ENCODE data around the gene SYF2.
"Not testable (repeated sequence)": the region's sequence is repeated elsewhere in the genome, so short reads cannot be mapped to it uniquely, and the experiment has no call there.

SYF2 gene

DNA sequence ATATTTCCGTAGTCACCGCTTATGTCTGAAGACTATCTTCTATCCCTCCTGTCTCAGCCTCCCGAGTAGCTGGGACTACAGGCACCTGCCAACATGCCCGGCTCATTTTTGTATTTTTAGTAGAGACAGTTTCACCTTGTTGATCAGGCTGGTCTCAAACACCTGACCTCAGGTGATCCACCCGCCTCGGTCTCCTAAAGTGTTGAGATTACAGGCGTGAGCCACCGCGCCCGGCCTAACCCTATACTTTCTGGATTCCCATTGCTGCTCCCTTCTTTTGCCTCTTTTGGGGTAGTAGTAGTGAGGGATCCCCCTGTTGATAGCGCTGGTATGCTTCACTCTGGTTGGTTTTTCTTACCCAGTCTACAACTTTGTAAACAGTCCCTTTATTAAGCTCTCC lies 5.7 kb upstream of the SYF2 start:
- no peak for DNase-seq (ENCODE audit: low read depth)
- TF ChIP-seq, protein P1, sequence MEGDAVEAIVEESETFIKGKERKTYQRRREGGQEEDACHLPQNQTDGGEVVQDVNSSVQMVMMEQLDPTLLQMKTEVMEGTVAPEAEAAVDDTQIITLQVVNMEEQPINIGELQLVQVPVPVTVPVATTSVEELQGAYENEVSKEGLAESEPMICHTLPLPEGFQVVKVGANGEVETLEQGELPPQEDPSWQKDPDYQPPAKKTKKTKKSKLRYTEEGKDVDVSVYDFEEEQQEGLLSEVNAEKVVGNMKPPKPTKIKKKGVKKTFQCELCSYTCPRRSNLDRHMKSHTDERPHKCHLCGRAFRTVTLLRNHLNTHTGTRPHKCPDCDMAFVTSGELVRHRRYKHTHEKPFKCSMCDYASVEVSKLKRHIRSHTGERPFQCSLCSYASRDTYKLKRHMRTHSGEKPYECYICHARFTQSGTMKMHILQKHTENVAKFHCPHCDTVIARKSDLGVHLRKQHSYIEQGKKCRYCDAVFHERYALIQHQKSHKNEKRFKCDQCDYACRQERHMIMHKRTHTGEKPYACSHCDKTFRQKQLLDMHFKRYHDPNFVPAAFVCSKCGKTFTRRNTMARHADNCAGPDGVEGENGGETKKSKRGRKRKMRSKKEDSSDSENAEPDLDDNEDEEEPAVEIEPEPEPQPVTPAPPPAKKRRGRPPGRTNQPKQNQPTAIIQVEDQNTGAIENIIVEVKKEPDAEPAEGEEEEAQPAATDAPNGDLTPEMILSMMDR (IDR thresholded peaks at IDR 0.05; ENCODE audit: control insufficient read depth, insufficient read depth, low read depth, low read length, missing control alignments), result no peak
- no peak overlapping the region for H3K4me3 ChIP-seq (ENCODE audit: control insufficient read depth, low read depth, low read length)

DNA sequence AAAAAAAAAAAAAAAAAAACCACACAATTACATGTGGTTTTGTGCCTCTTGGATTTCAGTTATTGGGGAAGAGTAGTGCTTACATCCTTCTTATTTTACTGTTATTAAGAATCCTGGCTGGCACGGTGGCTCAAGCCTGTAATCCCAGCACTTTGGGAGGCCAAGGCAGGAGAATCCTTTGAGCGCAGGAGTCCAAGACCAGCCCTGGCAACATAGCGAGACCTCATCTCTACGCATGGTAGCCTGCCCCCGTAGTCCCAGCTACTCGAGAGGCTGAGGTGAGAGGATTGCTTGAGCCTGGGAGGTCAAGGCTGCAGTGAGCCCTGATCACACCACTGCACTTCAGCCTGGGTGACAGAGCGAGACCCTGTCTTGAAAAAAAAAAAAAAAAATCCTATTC lies 4.0 kb upstream of the SYF2 start:
- H3K4me3 ChIP-seq (ENCODE audit: control insufficient read depth, low read depth, low read length); DNase-seq (ENCODE audit: low read depth): not testable (repeated sequence)

DNA sequence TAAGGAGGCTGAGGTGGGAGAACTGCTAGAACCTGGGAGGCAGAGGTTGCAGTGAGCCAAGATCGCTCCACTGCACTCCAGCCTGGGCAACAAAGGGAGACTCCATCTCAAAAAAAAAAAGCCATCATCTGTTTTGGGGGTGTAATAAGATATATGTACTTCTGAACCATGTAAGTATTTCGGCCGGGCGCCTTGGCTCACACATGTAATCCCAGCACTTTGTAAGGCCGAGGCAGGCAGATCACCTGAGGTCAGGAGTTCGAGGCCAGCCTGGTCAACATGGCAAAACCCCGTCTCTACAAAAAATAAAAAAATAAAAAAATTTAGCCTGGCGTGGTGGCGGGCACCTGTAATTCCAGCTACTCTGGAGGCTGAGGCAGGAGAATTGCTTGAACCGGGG lies 3.1 kb upstream of the SYF2 start:
- not testable (repeated sequence) for DNase-seq (ENCODE audit: low read depth); H3K4me3 ChIP-seq (ENCODE audit: control insufficient read depth, low read depth, low read length)

DNA sequence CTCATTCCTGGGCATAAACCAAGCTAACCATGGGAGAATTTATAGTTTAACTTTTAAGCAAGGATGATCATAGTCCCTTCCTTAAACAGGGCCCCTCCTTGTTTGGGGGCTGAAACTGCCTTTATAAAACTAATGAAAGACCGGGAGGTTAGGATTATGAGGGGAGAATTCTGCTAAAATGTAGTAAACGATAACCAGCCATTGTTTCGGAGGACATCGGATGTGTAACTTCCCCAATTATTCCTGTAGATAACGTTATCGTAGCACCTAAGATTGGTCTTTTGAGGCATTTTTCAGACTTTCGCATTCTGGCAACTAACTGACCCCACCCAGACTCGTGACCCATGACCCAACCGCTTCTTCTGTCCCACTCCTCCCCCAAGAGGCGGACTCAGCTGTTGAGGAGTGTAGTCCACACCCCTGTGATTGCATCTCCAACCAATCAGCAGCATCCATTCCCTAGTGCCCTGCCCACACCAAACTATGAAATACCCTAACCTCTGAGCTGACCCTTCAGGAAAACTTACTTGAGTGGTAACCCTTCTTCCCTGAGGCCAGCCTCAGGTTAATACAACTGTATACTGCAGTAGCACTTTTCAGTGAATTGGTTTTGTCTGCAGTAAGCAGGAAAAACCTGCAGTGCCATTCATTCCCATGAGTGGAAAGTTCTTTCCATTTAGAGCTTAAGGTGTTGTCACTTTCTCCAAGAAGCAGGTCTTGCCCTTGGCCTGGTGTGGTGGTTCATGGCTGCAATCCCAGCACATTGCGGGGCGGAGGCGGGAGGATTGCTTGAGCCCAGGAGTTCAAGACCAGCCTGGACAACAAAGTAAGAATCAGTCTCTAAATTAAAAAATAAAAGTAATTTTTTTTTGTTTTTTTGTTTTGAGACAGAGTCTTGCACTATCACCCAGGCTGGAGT lies 823 bp upstream of the SYF2 start:
- H3K4me3 ChIP-seq (ENCODE audit: control insufficient read depth, low read depth, low read length), result peak overlapping the region; percentile 87
- TF ChIP-seq, protein P1 (IDR thresholded peaks at IDR 0.05; ENCODE audit: control insufficient read depth, insufficient read depth, low read depth, low read length, missing control alignments), result no peak
- peak; percentile 57 for DNase-seq (ENCODE audit: low read depth)

DNA sequence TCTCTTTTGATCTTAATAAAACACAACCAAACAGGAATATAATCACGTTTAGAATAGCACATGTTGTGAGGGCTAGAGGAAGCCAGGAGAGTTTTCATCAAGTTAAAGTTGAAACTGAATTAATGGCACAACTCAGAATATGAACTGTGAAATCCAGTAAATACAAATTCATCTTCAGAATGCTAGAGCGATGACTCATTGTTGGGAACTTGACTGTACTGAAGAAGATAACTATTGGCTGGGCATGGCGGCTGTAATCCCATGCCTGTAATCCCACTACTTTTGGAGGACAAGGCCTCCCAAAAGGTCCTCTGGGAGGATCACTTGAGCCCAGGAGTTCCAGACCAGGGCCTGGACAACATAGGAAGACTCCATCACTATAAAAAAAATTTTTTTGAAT lies 8.8 kb downstream of the SYF2 start:
- DNase-seq (ENCODE audit: low read depth), result no peak
- TF ChIP-seq, protein P1 (IDR thresholded peaks at IDR 0.05; ENCODE audit: control insufficient read depth, insufficient read depth, low read depth, low read length, missing control alignments), result no peak
- no peak overlapping the region for H3K4me3 ChIP-seq (ENCODE audit: control insufficient read depth, low read depth, low read length)

DNA sequence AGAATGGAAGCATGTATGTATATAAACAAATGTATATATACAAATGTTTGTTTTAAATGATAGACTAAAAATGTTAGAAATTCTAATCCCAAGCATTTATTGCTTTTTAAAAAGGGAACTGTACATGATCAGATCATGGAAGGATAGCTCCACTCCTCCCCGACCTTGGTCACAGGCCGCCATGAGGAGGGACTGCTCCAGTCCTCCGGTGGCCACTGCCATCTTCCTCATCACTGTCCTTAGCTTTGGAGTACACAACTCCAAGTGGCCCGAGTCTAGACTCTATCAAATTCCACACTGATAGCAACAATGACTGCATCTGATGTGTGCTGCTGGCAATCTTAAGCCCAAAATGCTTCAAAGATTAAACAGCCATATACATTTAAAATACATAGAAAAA lies 9.7 kb downstream of the SYF2 start:
- TF ChIP-seq, protein P1 (IDR thresholded peaks at IDR 0.05; ENCODE audit: control insufficient read depth, insufficient read depth, low read depth, low read length, missing control alignments), result no peak
- no peak for DNase-seq (ENCODE audit: low read depth)
- no peak overlapping the region for H3K4me3 ChIP-seq (ENCODE audit: control insufficient read depth, low read depth, low read length)

DNA sequence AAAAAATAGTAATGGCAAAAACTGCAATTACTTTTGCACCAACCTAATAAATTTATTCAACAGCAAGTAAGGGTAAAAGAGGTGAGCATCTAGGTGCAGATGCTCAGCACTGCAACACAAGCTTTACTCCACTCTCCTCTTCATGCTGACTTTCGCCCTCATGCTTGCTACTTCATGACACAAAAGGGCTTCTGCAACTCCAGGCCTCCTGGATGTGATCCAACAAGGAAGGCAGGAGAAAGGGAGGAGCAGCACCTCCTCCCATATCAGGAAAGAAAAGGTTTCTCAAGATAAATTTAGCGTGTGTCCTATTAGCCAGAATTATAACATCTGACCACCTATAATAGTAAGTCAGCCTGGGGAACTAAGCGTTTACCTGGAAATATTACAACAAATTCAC lies 11.6 kb downstream of the SYF2 start:
- TF ChIP-seq, protein P1 (IDR thresholded peaks at IDR 0.05; ENCODE audit: control insufficient read depth, insufficient read depth, low read depth, low read length, missing control alignments), result no peak
- no peak for DNase-seq (ENCODE audit: low read depth)
- H3K4me3 ChIP-seq (ENCODE audit: control insufficient read depth, low read depth, low read length), result no peak overlapping the region

Measured in AG09309 (cell line).